Peyer's patch (tissue), 4 donors: ENCODE results near the gene DOCK4.

Experiments
- CTCF ChIP-seq, 6 experiments: fragments of 450-650 bp in 4 of 6; fragments of 200-600 bp in 2 of 6; sonication (generic) in 1 of 6; IDR thresholded peaks; one replicate each; pipeline ENCODE4 v1.5.1; 2017 to 2019; ENCODE audit warnings: antibody characterized with exemption in 6 of 6, mild to moderate bottlenecking in 3 of 6, moderate library complexity in 1 of 6
- POLR2A ChIP-seq, 2 donors: fragments of 450-650 bp; IDR thresholded peaks; one replicate each; pipeline ENCODE4 v1.5.1; 2017; ENCODE audit warnings: antibody characterized with exemption in 2 of 2, mild to moderate bottlenecking in 2 of 2, moderate library complexity in 2 of 2

DNA sequence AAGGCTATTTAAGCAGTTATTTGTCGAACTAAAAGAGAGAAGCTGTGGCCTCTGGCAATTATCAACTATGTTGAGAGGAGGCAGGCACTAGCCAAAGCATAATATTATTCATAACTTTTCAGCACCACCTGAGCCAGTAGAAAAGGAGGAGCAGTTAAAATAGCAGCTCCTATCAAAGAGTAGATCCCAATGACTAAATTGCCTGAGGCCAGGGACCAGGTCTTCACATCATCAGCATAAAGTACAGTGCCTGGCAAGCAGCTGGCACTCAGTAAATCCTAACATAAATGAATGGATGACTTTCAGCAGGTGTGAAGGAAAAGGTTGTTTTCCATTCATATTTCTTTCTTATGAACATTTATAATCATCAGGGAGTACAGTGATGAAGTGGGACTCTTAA lies 334.9 kb downstream of the DOCK4 start:
- TF ChIP-seq CTCF (IDR thresholded peaks at IDR 0.05) (no peak), POLR2A (IDR thresholded peaks at IDR 0.05) (no peak)
